Epithelial cell of esophagus (primary cell): ENCODE measurements around the gene APOBEC3H.

Experiments used
- DNase-seq: peaks from one replicate; pipeline ENCODE4 v3.0.0; 2010; ENCODE audit warnings: low read depth
- H3K4me3 ChIP-seq: 2 replicates; pipeline ENCODE4 v1.5.1; 2011; ENCODE audit warnings: mild to moderate bottlenecking, low read length, control low read depth
- CTCF ChIP-seq: IDR thresholded peaks from 2 replicates; pipeline ENCODE4 v1.5.1; 2011; ENCODE audit warnings: low read depth, mild to moderate bottlenecking, low read length, control low read depth, inconsistent platforms; ENCODE audit not compliant: insufficient read depth; ENCODE audit errors: missing control alignments

The APOBEC3H gene

DNA sequence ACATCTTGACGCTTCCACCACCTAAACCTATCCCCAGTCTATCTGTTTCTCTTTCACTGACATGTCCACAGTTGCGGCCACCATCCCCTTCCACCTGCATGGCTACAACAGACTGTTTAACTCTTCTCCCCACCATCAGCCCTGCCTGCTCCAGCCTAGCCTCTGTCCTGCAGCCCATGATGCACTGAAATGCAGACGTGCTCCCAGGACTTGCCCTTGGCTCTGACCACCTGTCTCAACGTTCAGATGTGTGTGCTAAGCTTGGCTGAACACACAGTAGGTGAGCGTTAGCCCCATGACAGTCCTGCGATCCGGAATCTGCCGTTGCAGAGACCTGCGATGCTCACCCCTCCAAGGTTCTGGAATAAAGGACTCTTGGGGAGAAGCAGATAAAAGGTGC, 32.7 kb downstream of the APOBEC3H start:
- H3K4me3 ChIP-seq, result no peak overlapping the region
- DNase-seq, result no peak
- TF ChIP-seq CTCF, result no peak

DNA sequence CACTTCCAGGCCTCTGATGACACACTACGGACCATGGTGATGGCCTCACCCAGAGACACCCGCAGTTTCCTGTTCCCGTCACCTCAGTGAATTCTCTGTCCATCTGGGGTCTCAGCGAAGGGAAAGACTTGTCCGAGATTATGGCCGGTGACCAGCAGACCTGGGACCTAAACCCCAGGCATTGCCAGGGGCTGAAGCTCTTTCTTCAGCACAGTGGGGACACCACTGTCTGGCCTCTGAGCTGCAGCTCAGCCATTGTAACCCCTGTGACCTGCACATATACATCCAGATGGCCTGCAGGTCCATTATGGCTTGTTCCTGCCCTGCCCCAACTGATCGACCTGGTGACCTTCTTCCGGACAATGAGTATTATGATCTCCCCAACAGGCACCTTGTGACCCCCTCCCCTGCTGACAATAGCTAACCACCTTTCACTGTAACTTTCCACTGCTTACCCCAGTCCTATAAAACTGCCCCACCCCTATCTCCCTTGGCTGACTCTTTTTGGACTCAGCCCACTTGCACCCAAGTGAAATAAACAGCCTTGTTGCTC, 33.2 kb downstream of the APOBEC3H start:
- no peak overlapping the region for H3K4me3 ChIP-seq
- no peak for TF ChIP-seq CTCF
- no peak for DNase-seq

DNA sequence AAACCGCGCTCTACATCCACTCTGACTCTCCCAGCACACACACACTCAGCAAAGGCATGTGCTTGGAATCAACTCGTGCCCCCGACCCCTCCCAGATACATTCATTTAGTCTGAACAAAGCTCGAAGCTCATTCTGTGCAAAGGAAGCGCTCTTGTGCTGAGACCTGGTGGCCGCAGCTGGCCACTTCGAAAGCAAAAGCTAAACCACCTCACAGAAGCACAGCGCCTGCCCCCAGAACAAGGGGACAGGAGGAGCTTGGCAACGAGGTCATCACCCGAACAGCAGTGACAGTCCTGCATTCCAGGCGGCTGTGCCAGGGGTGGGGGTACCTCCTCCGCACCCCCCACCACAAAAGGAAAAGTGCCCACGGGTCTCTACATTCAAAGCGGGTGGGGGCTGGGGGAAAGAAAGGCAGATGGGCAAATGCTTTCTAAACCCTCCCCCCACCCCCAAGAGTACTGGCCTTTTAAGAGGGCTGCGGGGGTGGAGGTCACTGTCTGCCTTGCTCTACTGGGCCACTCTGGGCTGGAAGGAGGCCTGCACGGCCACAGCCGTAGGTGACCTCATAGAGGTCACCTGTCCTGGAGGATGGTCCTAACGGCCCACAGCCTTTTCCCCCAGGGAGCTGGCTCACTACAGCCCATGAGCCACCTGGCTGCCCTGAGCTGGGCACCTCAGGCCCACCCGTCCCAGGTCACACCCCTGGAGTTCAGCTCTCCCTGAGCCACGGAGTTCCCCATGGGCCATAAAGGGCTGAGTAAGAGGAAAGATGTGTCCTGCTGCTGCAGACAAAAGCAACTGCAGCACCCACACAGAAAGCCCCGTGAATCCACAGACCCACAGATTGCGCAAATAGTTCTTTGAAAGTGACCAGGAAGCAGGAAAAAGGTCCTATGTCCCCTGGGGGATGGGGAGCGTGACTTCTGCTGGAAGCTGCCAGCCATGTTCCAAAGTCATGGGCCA, 34.1 kb downstream of the APOBEC3H start:
- TF ChIP-seq CTCF, result no peak
- DNase-seq, result no peak
- H3K4me3 ChIP-seq, result no peak overlapping the region

DNA sequence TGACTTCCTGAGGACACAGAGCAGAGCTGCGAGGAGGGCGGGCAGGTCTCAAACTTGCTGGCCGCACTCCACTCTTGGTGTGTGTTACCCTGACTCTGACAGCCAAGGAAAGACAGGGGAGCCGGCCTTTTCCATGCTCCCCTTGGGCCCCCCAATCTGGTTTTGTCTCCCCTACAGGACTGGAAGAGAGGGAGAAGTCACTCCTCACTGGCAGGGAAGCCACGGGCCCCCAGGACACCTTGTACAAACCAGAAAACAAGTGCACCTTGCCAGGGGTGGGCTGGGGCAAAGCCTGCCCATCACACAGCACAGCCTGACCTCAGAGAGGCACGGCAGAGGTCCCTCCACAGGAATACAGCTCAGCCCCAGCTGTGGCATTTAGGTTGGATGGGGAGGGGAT, 35.2 kb downstream of the APOBEC3H start:
- DNase-seq, result no peak
- no peak overlapping the region for H3K4me3 ChIP-seq
- no peak for TF ChIP-seq CTCF

GRCh38 chr22:39132871-39133524, 36.0 kb downstream of the APOBEC3H start:
- no peak overlapping the region for H3K4me3 ChIP-seq
- TF ChIP-seq CTCF, result no peak
- no peak for DNase-seq

DNA sequence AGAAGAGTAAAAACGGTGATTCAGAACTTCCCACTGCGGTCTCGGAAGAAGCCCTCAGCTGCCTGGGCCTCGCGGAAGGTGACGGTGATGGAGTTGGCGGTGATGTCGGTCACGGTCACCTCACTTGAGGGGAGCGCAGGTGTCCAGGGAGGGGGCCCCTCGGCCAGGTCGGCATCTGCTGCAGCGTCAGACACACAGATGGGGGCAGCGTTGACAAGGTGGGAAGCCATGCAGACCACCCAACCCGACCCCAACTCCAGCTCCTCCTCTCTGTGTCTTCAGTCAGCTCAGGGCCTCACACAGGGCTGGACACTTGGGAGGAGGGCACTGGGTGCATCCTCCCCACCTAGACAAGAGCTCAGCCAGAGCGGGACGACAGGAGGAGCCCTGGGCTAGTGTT, 36.8 kb downstream of the APOBEC3H start:
- H3K4me3 ChIP-seq, result no peak overlapping the region
- no peak for TF ChIP-seq CTCF
- DNase-seq, result no peak
